ENCODE results near the gene LPGAT1.
"Not testable (repeated sequence)": the region's sequence is repeated elsewhere in the genome, so short reads cannot be mapped to it uniquely, and the experiment has no call there.

LPGAT1 gene

DNA sequence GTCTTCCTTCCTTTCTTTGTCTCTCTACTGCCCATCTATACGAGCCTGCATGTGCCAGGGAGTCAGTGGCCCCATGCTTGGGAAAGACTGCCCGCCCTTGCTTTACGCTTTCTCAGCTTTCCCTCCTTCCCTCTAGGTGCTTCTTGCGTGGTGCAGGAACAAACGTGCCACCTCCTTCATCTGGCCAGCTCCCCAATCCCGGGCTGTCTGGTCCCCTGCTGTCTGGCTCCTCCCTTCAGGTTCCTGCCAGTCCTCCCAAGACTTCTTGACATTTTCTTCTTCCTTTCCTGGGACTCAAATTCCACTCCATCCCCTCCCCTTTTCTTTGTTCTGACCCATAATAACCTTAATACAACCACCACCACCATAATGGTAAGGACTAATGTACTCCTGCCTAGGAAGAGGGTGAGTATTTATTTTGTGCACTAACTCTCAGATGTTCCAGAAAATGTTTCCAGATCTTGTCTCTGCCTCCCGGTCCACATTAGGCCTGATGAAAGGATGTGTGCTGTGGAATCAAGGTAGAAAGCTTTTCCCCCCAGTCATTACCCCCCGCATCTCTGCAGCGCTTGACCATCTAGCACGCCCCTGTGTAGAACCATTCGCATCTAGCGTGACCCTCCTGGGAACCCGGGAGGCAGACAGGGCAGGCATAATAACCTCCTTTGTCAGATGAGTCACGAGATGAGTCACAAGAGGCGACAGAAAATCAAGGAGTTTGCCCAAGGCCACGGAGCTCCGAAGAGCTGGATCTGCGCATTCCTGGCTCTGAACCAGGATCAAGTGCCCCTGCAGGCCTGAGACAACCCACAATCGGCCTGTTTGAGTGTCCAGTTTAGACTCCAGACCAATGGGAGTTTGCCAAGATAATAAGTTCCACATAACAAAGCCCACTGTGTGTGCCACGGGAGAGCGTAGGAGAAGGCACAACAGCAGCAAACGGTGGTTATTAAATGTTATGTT is 95.1 kb downstream of the LPGAT1 start:
- DNase-seq (ENCODE audit: low read depth, low spot score) = peak; percentile 92

- DNase-seq (ENCODE audit: low read depth, low spot score) = no peak
Observed at GRCh38 chr1:211734791-211735190, 95.8 kb downstream of the LPGAT1 start.

DNA sequence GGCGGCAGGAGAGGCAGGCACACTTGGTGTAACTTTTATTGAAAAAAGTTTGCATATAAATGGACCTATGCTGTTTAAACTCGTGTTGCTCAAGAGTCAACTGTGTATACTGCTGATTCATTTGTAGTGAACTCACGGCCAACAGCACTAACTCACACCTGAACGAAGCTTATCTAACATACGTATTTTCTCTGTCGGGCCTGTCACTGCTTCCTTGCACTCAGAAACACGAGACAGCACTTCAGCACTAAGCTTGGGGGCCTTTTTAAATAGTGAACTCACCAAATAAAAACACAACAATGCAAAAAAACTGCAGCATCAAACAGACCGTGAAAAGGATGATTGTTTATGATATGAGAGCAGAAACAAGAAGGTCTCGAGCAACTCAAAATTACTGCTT is 96.2 kb downstream of the LPGAT1 start:
- no peak for DNase-seq (ENCODE audit: low read depth, low spot score)

- DNase-seq (ENCODE audit: low read depth, low spot score) = no peak
Observed at GRCh38 chr1:211732293-211732980, 98.1 kb downstream of the LPGAT1 start.

GRCh38 chr1:211731456-211732292 is 98.9 kb downstream of the LPGAT1 start:
- no peak for DNase-seq (ENCODE audit: low read depth, low spot score)

DNA sequence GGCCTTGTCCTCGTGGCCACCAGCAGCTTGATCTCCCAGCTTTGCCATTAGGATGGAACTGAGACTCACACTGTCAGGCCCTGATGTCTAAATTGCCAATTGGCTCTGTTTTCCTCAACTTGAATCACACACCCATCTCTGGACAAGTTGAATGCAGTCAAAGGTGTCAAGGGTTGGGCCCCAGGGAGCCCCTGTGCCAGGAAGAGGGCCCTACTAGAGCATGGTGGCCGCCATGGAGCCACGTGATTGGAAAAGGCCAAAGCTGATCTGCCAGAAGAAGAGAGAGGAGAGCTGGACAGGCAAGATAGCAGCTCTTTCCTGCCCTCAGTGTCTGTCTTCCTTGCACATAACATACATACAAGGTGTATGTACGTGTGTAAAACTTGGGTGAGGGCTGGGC is 100.2 kb downstream of the LPGAT1 start:
- DNase-seq (ENCODE audit: low read depth, low spot score) = no peak

- no peak for DNase-seq (ENCODE audit: low read depth, low spot score)
Observed at GRCh38 chr1:211729238-211729637, 101.3 kb downstream of the LPGAT1 start.

GRCh38 chr1:211726467-211726995 is 104.0 kb downstream of the LPGAT1 start:
- no peak for DNase-seq (ENCODE audit: low read depth, low spot score)

DNA sequence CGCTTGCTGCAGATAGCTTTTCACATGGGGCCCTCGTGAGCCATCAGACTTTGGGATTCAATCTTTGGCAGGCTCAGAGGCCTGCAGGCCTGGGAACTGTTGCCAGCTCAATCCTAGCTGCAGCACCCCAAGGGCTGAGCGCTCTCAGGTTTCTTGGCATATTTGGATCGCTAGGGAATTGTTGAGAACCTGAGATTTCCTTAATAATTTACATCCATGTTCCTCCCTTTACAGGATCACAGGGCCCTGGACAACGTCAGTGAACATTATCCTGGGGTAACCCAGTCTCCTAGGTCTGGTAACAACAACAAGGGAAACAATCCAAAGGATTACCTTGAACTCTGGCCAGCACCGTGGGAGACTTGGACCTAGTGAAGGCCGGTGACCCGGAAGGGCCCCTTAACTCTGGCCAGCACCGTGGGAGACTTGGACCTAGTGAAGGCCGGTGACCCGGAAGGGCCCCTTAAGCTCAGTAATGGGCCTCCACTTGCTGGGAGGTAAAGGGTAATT is 105.8 kb downstream of the LPGAT1 start:
- no peak for DNase-seq (ENCODE audit: low read depth, low spot score)

DNA sequence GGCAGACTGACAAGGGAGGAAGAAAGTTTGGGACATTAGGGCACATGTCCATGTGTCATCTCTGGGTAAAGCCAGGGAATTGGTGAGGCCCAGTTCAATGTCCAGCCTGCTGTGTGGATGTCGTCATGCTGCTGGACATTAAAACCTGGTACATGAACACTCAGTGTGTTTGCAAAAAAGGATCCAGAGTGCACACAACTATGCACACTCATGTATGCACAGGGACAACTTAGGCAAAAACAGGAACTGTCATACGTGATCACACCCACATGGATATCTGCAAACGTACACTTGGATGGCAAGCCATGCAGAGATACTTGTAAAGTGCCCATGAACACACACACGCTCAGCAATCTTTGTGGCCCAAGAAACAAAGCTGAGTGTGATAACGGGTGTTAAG is 107.3 kb downstream of the LPGAT1 start:
- DNase-seq (ENCODE audit: low read depth, low spot score) = no peak

DNA sequence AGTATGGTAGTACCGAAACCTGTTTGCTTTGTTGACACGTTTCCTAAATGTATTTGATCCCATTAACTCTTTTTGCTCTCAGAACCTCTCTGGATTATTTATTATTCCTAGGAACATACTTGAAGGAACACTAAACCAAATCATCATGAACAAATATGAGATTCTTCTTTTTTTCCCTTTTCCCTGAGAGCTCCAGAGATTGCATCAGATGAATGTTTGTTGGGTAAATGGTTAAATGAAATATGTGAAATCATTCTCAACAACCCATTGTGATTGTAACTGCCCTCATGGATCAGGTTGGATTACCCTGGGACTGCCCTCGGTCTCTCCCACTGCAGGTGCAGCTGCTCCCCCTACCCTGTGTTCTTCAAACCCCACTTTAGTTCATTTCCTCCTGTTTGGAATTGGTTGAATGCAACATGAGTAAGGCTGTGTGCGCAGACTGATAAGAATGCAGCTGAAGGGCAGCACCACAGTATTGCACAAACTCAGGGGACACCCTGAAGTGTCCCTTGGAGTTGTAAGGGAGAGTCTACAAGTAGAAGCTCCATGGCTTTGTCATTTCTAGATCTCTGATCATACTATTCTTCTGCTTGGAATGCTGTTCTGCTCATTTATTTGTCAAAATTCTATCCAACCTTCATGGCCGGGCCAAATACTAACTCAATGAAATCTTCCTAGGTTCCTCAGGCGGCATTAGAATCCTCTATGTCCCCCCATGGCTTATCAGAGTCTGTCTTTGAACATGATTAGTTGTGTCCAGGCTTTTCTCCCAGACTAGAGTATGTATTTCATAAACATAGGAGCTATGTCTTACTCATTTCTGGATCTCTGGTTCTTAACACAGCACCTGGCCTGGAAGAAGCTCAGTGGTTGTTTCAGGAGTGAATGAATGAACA is 108.0 kb downstream of the LPGAT1 start:
- no peak for DNase-seq (ENCODE audit: low read depth, low spot score)

- not testable (repeated sequence) for DNase-seq (ENCODE audit: low read depth, low spot score)
Observed at GRCh38 chr1:211716555-211716954, 114.0 kb downstream of the LPGAT1 start.

GRCh38 chr1:211715971-211716370 is 114.6 kb downstream of the LPGAT1 start:
- peak; percentile 42 for DNase-seq (ENCODE audit: low read depth, low spot score)

GRCh38 chr1:211714154-211714553 is 116.4 kb downstream of the LPGAT1 start:
- no peak for DNase-seq (ENCODE audit: low read depth, low spot score)

- no peak for DNase-seq (ENCODE audit: low read depth, low spot score)
Observed at GRCh38 chr1:211713231-211713630, 117.3 kb downstream of the LPGAT1 start.

- no peak for DNase-seq (ENCODE audit: low read depth, low spot score)
Observed at GRCh38 chr1:211711315-211711705, 119.3 kb downstream of the LPGAT1 start.

DNA sequence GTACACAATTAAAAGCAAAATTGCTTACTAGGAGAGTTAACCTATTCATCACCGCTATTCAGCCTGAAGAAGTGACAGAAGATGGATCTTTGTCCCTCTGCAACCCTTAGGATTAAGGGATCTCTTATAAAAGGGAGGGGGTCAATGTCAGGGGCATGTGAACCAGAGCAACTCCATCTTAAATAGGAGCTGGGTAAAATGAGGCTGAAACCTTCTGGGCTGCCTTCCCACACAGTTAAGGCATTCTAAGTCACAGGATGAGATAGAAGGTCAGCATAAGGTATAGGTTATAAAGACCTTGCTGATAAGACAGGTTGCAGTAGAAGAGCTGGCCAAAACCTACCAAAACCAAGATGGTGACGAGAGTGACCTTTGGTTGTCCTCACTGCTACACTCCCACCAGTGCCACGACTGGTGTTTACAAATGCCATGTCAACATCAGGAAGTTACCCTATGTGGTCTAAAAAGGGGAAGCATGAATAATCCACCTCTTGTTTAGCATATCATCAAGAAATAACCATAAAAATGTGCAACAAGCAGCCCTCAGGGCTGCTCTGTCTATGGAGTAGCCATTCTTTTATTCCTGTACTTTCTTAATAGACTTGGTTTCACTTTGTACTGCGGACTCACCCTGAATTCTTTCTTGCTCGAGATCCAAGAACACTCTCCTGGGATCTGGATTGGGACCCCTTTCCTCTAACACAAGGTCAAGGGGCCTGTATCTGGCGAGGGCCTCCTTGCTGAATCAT is 119.8 kb downstream of the LPGAT1 start:
- no peak for DNase-seq (ENCODE audit: low read depth, low spot score)

- no peak for DNase-seq (ENCODE audit: low read depth, low spot score)
Observed at GRCh38 chr1:211708926-211709325, 121.6 kb downstream of the LPGAT1 start.

DNA sequence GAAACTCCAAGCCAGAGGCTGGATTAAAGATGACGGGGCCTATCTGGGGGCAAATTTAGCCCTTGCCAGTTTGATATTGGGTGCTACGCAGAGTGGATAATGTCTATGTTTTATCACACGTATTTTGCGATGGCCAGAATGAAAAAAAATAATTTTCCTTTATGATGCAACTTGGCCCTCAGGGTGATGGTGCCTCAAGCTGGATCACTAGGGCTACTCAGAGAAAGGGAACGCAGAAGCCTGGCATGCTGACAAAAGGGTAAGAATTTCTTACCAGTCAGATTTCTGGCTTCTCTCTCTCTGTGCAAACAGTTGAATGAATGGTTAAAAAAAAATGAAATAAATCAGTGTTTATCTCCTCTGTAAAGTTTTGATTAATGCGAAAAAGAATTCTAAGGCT is 122.6 kb downstream of the LPGAT1 start:
- no peak for DNase-seq (ENCODE audit: low read depth, low spot score)
